PC-9 (cell line): ENCODE measurements around the gene PDCD6IP. TPM values are rescaled to one million over a fixed set of nuclear protein-coding genes. Genes with fewer than 3 reads are reported as not detected.
"Not testable (repeated sequence)": the region's sequence is repeated elsewhere in the genome, so short reads cannot be mapped to it uniquely, and the experiment has no call there.

Experiments
- BruUV-seq: library from RNA; stranded (reverse); fragments of 400-500 nt; replicated peaks from 2 replicates; lab custom pipeline; 2021; lab: Mats Ljungman, UMichigan
- CTCF ChIA-PET: fragments of 300-600 bp; sonication (Branson Sonifier 250); formaldehyde crosslinking; loops from one replicate; lab custom pipeline; 2022; ENCODE audit warnings: antibody characterized with exemption; lab: Charles Lee
- POLR2A ChIA-PET: fragments of 300-600 bp; sonication (Branson Sonifier 250); formaldehyde crosslinking; loops from one replicate; lab custom pipeline; 2022; ENCODE audit warnings: antibody characterized with exemption; ENCODE audit not compliant: unreplicated experiment; lab: Charles Lee
- DNase-seq, 2 experiments: peaks; one replicate each; pipeline versions ENCODE4 v3.0.0 to v3.0.0-alpha.2; 2015 to 2022; ENCODE audit warnings: mixed read lengths in 1 of 2
- H2AFZ ChIP-seq: fragments of 200-600 bp; sonication (generic); 2 replicates; pipeline ENCODE4 v1.8.1; 2017; ENCODE audit warnings: antibody characterized with exemption
- H3F3A ChIP-seq: fragments of 200-600 bp; sonication (generic); 2 replicates; pipeline ENCODE4 v1.8.1; 2017; ENCODE audit warnings: antibody characterized with exemption, mild to moderate bottlenecking, low read depth; ENCODE audit not compliant: insufficient read depth
- H3K27ac ChIP-seq: fragments of 200-600 bp; sonication (generic); 2 replicates; pipeline ENCODE4 v1.6.1; 2016; ENCODE audit warnings: mixed run types
- H3K27me3 ChIP-seq: fragments of 200-600 bp; sonication (generic); 2 replicates; pipeline ENCODE4 v1.6.1; 2016; ENCODE audit warnings: low read depth, mixed run types; ENCODE audit not compliant: insufficient read depth
- H3K36me3 ChIP-seq: fragments of 200-600 bp; sonication (generic); 2 replicates; pipeline ENCODE4 v1.6.1; 2016; ENCODE audit warnings: low read depth, mixed run types
- H3K4me1 ChIP-seq: fragments of 200-600 bp; sonication (generic); replicated peaks from 2 replicates; pipeline ENCODE4 v1.6.1; 2016; ENCODE audit warnings: mixed run types; ENCODE audit not compliant: insufficient read depth
- H3K4me2 ChIP-seq: fragments of 200-600 bp; sonication (generic); 2 replicates; pipeline ENCODE4 v1.6.1; 2017; ENCODE audit warnings: mixed run types
- H3K4me3 ChIP-seq: fragments of 200-600 bp; sonication (generic); 2 replicates; pipeline ENCODE4 v1.6.1; 2016; ENCODE audit warnings: mixed run types
- H3K79me2 ChIP-seq: fragments of 200-600 bp; sonication (generic); 2 replicates; pipeline ENCODE4 v1.6.1; 2017; ENCODE audit warnings: low read depth, mixed run types
- H3K9me2 ChIP-seq: fragments of 200-600 bp; sonication (generic); 2 replicates; pipeline ENCODE4 v1.8.1; 2017; ENCODE audit warnings: mild to moderate bottlenecking; ENCODE audit not compliant: insufficient read depth
- H3K9me3 ChIP-seq: fragments of 200-600 bp; sonication (generic); 2 replicates; pipeline ENCODE4 v1.8.1; 2016; ENCODE audit warnings: low read depth; ENCODE audit not compliant: insufficient read depth
- H4K20me1 ChIP-seq: fragments of 200-600 bp; sonication (generic); 2 replicates; pipeline ENCODE4 v1.8.1; 2017; ENCODE audit not compliant: insufficient read depth
- CTCF ChIP-seq: fragments of 200-600 bp; sonication (generic); conservative IDR thresholded peaks from 2 replicates; pipeline ENCODE4 v1.6.1; 2017; ENCODE audit warnings: mixed run types, antibody characterized with exemption, mild to moderate bottlenecking, moderate library complexity
- EZH2 ChIP-seq: fragments of 200-600 bp; sonication (generic); IDR thresholded peaks from 2 replicates; pipeline ENCODE4 v1.8.0; 2017; ENCODE audit warnings: antibody characterized with exemption, low read depth
- intact Hi-C: fragments of 100-400 bp; cut with micrococcal nuclease; formaldehyde crosslinking; loops from one replicate; pipeline ENCODE4 v1.10.0; 2022; ENCODE audit not compliant: unreplicated experiment
- total RNA-seq: library from RNA; stranded (reverse); gene quantifications from 2 replicates; pipeline ENCODE4 v1.2.3, GENCODE V29; 2021

PDCD6IP gene
- total RNA-seq, 1 experiment from 2014 or later, result 209 TPM

GRCh38 chr3:33855884-33856546 is 57.6 kb downstream of the PDCD6IP start:
- intact Hi-C loops, result no loop called here
- BruUV-seq, result no TSS peak
- TF ChIP-seq EZH2 (no peak), CTCF (no peak)
- Histone ChIP-seq H3K36me3 (no peaks in the 10 kb centered on the region), H3F3A (no peaks in the 10 kb centered on the region), H3K79me2 (no peaks in the 10 kb centered on the region), H3K4me3 (no peak overlapping the region), H3K4me2 (no peak overlapping the region), H2AFZ (no peak overlapping the region), H3K9me2 (no peaks in the 10 kb centered on the region), H3K9me3 (no peaks in the 10 kb centered on the region), H3K4me1 (no peaks in the 10 kb centered on the region), H4K20me1 (no peaks in the 10 kb centered on the region), H3K27ac (no peak overlapping the region), H3K27me3 (no peaks in the 10 kb centered on the region)
- ChIA-PET POLR2A (no interaction called here), CTCF (no interaction called here)
- no peak for DNase-seq

GRCh38 chr3:33857701-33858100 is 59.3 kb downstream of the PDCD6IP start:
- H3K9me3 ChIP-seq, H3F3A ChIP-seq, intact Hi-C loops, H3K4me2 ChIP-seq, CTCF ChIA-PET, H3K27me3 ChIP-seq, BruUV-seq, H3K79me2 ChIP-seq, POLR2A ChIA-PET, H4K20me1 ChIP-seq, H3K36me3 ChIP-seq, H3K4me1 ChIP-seq, H2AFZ ChIP-seq, H3K9me2 ChIP-seq, DNase-seq, H3K4me3 ChIP-seq, H3K27ac ChIP-seq: not testable (repeated sequence)

GRCh38 chr3:33858131-33858530 is 59.7 kb downstream of the PDCD6IP start:
- Histone ChIP-seq H3F3A (no peaks in the 10 kb centered on the region), H3K9me3 (no peaks in the 10 kb centered on the region), H3K4me3 (no peak overlapping the region), H3K9me2 (no peaks in the 10 kb centered on the region), H3K4me2 (no peak overlapping the region), H3K27me3 (no peaks in the 10 kb centered on the region), H3K79me2 (no peaks in the 10 kb centered on the region), H3K27ac (no peak overlapping the region), H3K4me1 (no peaks in the 10 kb centered on the region), H3K36me3 (no peaks in the 10 kb centered on the region), H4K20me1 (no peaks in the 10 kb centered on the region), H2AFZ (no peak overlapping the region)
- no TSS peak for BruUV-seq
- ChIA-PET CTCF (no interaction called here), POLR2A (no interaction called here)
- no peak for DNase-seq
- intact Hi-C loops, result no loop called here
- TF ChIP-seq EZH2 (no peak), CTCF (no peak)
